GM15510 (cell line): ENCODE measurements around the gene SQSTM1.

Experiments used
- POLR2A ChIP-seq: IDR thresholded peaks from 3 replicates; pipeline ENCODE4 v1.6.1; 2011; ENCODE audit warnings: borderline replicate concordance; ENCODE audit not compliant: insufficient read length; ENCODE audit errors: extremely low read depth

Gene SQSTM1

DNA sequence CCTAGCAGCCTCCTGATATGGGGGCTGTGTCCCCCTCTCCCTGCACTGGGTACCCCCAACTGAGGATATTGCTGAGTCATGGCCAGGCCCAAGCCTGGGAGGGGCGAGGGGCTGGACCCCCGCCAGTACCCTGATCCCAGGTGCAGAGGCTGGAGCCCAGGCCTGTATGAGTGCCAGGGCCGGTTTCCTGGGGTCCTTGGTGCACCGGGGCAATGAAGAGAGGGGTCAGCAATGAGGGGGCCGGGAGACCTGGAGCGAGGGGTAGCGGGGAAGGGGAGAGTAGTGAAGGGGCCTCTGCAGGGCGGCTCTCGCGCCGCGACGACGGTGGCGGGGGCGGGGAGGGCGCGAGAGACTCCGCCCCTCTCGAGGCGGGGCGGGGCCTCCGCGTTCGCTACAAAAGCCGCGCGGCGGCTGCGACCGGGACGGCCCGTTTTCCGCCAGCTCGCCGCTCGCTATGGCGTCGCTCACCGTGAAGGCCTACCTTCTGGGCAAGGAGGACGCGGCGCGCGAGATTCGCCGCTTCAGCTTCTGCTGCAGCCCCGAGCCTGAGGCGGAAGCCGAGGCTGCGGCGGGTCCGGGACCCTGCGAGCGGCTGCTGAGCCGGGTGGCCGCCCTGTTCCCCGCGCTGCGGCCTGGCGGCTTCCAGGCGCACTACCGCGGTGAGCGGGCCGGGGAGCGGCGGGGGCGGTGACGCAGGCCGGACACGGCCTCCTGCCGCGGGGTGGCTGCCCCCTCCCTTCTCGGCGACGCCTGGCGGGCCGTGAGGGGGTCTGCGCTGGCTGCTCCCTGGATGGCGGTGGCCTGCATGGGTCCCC is at the start of gene SQSTM1:
TSS of gene SQSTM1 (plus strand) at position 423 of the 815 bp plus-strand sequence. CDS start at position 455, 32 bp downstream.
- TF ChIP-seq POLR2A, result peak; percentile 99

DNA sequence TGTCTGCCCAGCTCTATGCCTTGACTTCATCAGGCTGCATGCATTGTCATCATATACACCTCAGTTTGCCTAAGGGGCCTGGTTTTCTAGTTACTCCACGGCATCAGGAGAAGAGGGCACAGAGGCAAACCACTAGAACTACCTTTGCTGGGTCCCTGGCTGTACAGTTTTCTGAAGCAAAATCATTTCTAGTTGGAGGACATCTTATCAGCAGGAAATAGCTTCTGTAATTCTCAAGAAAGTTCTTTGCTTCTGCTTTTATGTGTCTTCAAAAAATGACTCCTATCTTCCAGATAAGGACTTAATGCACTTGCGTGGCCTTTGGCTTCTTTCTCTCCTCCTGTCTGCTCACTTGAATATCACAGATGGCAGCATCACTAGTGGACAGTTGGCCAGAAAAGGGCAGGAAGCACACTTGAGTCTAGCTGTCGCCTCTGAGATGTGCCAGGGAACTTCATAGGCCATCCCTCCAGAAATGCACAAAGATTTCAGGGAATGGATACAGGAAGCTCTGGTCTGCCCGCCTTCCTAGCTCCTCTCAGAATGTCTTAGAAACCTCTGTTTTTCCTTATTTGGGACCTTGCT is 49.3 kb upstream of the SQSTM1 start:
- TF ChIP-seq POLR2A, result no peak

DNA sequence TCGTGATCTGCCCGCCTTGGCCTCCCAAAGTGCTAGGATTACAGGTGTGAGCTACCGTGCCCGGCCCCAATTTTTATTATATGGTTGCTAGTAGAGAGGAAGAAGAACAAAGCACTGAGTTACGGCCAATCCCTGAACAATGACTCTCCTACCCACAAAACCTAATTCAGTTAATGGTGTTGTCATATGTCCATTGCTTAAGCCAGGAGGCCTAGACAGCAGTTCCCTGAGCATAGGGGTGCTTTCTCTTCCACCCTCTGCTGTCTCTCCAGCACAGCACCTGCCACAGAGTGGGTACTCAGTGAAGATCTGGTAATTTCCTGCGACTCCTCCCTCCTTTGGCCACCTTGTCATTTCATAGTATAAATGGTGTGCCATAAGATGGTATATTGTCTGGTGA is 48.4 kb upstream of the SQSTM1 start:
- no peak for TF ChIP-seq POLR2A

DNA sequence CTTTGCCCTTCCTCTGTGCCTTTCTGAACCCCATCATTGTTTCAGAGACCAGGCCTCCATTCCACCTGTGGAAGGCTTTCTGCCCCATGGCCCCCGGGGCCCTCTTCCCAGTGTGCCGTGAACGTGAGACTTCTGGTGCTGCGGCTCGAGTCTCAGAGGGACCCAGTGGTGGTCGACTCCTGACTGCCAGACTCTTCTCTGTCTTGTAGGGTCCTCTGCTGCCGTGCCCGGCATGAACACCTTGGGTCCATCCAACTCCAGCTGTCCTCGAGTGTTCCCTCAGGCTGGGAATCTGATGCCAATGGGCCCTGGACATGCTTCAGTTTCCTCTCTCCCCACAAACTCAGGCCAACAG is 47.0 kb upstream of the SQSTM1 start:
- TF ChIP-seq POLR2A, result no peak

DNA sequence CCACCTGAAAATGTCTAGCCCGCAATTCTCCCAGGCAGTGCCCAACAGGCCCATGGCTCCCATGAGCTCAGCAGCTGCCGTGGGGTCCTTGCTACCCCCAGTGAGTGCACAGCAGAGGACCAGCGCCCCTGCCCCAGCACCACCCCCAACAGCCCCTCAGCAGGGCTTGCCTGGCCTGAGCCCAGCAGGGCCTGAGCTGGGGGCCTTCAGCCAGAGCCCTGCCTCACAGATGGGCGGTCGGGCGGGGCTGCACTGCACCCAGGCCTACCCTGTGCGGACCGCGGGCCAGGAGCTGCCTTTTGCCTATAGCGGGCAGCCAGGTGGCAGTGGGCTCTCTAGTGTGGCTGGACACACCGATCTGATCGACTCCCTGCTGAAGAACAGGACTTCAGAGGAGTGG is 46.3 kb upstream of the SQSTM1 start:
- TF ChIP-seq POLR2A, result no peak

DNA sequence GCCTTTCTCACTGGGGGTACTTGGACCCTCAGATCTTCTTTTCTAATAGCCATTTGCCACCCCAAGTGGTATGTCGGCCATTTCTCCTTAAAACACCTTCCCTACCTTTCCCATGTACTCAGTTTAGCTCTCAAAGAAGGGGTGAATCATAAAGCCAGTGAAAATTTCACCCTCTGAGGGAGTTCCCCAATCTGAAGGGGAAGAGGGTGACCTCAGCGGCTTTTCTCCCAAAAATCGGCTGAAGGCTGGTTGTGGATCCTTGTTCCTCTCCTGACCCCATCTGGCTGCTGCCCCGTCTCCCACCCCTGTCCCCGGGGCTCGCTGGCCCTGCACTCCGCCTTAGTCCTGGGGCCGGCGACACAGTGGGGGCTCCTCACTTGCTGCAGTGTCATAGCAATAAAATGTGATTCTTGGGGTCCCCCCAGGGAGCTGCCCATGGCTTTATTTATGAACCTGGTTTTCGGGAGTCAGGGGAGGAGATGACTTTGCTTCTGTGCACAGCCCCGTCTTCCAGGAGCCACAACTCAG is 44.2 kb upstream of the SQSTM1 start:
- no peak for TF ChIP-seq POLR2A

DNA sequence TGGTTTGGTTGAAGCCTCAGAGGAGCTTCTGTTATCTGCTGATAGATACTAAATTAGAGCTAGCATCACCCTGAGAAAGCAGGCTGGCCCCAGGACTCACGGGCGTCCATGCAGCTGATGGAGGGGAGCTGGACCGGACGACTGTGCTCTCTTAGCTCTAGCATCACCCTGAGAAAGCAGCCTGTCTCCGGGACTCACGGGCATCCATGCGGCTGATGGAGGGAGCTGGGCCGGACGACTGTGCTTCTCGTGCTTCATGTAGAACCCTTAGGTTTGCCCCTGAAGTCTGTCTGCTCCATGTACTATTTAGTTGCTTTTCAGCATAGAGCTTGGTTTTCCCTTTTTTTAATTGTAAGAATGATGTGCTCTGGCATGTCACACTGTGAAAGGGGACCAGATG is 43.2 kb upstream of the SQSTM1 start:
- TF ChIP-seq POLR2A, result no peak

DNA sequence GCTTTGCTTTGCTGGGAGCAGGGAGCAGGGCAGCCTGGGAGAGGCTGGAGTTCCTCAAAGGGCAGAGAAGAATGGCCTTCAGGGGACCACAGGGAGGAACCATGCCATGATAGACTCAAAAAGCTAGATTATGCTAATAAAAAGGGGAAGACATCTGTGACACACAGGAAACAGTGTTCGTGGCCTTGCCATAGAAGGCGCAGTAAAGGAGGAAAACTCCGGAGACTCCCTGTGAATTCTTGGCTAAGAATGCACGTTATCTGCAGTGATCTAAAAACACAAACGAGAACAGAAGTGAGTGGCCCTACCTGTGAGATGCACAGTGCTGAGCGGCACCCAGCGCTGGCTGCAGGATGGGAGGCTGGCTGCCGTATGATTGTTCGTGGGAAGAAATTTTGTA is 42.8 kb upstream of the SQSTM1 start:
- no peak for TF ChIP-seq POLR2A

DNA sequence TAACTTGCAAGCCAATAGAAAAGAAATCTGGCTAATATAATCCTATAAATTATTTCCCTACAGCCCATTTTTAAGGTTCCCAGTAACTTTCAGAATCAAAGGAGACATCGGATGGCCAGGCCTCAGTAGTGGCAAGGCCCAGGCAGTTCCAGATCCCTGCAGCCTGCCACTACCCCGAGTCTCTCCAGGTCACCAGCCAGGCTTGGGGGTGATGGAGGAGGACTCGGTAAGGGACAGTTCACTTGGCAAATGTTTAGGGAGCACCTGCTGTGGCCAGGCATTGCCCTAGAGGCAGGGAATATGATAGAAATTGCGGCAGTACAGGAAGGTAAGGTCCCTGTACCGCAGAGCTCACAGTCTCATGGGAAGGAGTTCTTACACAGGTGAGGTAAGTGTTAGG is 42.1 kb upstream of the SQSTM1 start:
- no peak for TF ChIP-seq POLR2A

DNA sequence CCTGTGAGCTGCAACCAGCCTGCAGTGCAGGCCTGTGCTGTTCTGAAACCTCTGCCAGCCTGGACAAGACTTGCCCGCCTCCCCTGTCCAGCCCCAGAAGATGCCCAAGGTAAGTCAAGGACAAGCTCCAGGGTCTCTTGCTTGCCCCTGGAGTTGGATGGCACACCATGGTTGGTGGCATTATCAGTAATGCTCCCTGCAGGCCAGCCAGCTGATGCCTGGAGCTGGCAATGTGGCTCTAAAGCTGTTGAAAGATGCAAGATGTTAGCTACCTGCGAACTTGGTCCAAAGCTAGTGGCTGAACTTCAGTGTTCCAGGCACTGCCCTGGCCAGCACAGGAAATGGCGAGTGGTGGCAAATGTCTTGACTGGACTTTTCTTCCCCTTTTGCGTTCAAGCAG is 40.9 kb upstream of the SQSTM1 start:
- TF ChIP-seq POLR2A, result no peak

DNA sequence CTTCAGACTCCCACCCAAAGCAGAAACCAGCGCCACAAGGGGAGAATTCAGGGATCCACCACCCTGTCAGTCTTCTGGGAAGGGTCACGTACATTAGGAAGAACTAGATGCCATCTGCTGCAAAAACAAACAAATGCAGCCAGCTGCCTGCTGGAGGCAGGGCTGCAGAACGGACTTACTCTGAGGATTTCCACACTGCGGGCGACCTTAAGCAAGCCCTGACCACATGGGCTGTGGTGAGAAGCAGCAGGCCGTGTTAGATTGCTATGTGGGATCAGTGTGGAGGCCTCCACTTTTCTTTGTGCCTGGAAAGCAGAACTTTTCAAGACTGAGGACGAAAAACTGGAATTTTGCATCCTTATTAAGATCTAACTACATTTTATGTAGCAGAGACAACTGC is 40.3 kb upstream of the SQSTM1 start:
- no peak for TF ChIP-seq POLR2A

DNA sequence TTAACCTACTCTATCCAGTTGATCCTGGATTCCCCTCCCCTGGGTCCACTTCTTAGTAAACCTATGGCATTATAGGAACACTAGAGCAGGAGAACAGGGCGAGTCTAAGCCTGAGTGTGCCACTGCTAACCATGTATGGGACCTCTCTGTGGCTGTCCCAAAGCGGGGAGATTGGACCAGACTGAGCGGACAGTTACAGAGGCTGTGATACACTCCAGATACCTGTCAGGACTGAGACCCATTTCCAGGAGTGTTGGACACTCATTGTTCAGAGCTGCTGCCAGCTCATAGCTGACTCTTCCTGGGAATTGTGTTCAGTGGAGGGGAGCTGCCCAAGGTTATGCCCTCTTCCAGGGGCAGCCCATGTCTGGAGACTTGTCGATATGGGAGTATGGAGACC is 38.9 kb upstream of the SQSTM1 start:
- no peak for TF ChIP-seq POLR2A

DNA sequence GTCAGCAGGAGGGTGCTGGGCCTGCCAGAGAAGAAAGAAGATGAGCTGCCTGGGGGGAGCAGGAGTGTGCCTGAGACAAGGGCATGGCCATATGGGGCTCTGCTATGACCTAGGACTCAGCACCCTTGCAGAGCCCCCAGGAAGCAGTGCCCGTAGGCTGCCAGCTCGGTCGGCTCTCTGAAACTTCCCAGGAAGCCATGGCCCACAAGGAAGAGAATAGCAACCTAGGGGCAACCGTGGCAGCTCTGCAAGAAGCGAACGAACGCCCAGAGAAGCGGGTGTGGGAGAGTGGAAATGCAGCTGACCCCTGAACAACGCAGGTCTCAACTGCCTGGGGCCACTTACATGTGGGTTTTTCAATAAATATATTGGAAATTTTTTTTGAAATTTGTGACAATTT is 37.6 kb upstream of the SQSTM1 start:
- TF ChIP-seq POLR2A, result no peak

DNA sequence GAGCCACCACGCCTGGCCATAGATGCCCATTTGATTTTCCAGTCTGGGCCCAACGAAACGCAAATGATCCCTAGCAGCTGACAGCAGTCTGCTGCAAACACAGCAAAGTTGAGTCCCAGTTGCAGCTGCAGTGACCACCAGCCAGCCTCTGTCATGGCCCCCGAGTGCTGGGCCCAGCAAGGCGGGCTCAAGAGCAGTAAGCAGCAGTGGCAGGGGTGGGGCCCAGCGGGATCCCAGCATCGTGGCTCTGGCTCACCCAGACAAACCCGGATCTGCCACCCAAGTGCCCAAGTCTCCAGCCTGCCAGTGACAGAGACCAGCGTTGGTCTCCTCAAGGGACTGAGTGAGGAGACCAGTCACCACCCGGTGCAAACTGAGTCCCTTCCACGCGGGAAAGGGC is 33.8 kb upstream of the SQSTM1 start:
- TF ChIP-seq POLR2A, result no peak

DNA sequence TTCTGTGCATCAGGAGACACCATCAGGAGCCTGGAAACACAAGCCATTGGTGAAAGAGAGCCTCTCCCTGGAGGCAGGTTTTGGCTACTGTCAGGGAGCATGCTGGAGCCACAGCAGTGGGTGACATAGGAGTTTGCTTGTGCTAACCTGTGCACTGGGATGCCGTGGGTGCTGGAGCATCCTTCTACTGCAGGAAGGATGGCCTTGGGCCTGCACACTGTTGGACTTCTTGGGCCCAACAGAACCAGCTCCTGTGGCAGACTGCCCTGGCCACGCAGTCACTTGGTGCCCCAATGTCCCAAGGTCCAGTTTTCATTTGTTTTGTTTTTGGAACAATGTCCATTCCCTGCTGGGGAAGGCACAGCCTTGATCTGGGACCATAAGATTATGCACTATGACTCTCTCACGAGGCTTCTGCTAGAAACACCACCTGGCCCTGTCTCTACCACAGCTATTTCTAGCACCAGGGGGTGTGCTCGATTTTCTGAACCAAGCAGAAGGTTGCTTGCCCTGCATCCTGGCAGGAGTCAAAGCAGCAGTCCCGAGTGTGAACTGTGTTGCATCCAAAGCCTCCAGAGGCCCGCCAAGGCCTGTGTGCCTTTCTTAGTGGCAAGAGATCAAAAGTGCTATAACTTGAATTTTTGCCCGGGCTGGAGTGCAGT is 32.4 kb upstream of the SQSTM1 start:
- TF ChIP-seq POLR2A, result no peak
